Liver (tissue), 9 donors: Measurements from ENCODE around the gene SKIL. TPM values are rescaled to one million over a fixed set of nuclear protein-coding genes. Genes with fewer than 3 reads are reported as not detected.
A peak's percentile ranks its signal among the peaks of the same experiment; 100 is the strongest.

Experiments
- DNase-seq: peaks from one replicate; pipeline ENCODE4 v3.0.0-alpha.2; 2017; ENCODE audit warnings: low spot score
- H3K27ac ChIP-seq, 2 donors: one replicate each; pipeline ENCODE4 v1.7.0; 2013; ENCODE audit warnings: inconsistent platforms in 2 of 2, low read length in 2 of 2, control low read depth in 1 of 2, low read depth in 1 of 2, mild to moderate bottlenecking in 1 of 2
- H3K27me3 ChIP-seq, 4 donors: one replicate each; pipeline versions ENCODE4 v1.6.1 to v1.7.0; 2013; ENCODE audit warnings: low read length in 3 of 4, inconsistent platforms in 1 of 4, mild to moderate bottlenecking in 1 of 4, moderate library complexity in 1 of 4; ENCODE audit not compliant: control insufficient read depth in 4 of 4, insufficient read depth in 4 of 4
- H3K36me3 ChIP-seq, 4 donors: one replicate each; pipeline versions ENCODE4 v1.6.1 to v1.7.0; 2013; ENCODE audit warnings: low read length in 3 of 4, mild to moderate bottlenecking in 3 of 4, low read depth in 1 of 4, moderate library complexity in 1 of 4; ENCODE audit not compliant: control insufficient read depth in 4 of 4, insufficient read depth in 3 of 4
- H3K4me1 ChIP-seq, 4 donors: one replicate each; pipeline versions ENCODE4 v1.6.1 to v1.7.0; 2013; ENCODE audit warnings: low read length in 3 of 4, mild to moderate bottlenecking in 3 of 4, moderate library complexity in 1 of 4; ENCODE audit not compliant: control insufficient read depth in 4 of 4, insufficient read depth in 4 of 4
- H3K4me3 ChIP-seq, 3 donors: one replicate each; pipeline versions ENCODE4 v1.6.1 to v1.7.0; 2013; ENCODE audit warnings: low read length in 3 of 3, control low read depth in 1 of 3, low read depth in 1 of 3, mild to moderate bottlenecking in 1 of 3
- H3K9ac ChIP-seq, 2 donors: one replicate each; pipeline ENCODE4 v1.7.0; 2013; ENCODE audit warnings: low read length in 2 of 2, mild to moderate bottlenecking in 2 of 2, moderate library complexity in 2 of 2, control low read depth in 1 of 2, low read depth in 1 of 2
- H3K9me3 ChIP-seq, 4 donors: one replicate each; pipeline versions ENCODE4 v1.6.1 to v1.7.0; 2013; ENCODE audit warnings: low read length in 3 of 4; ENCODE audit not compliant: control insufficient read depth in 4 of 4
- EGR1 ChIP-seq, 2 donors: IDR thresholded peaks; 2 replicates each; pipeline ENCODE4 v1.6.1; 2016 to 2018; ENCODE audit warnings: antibody characterized with exemption in 2 of 2, low read depth in 2 of 2
- FOXA1 ChIP-seq: IDR thresholded peaks from 2 replicates; pipeline ENCODE4 v1.6.1; 2016; ENCODE audit warnings: antibody characterized with exemption
- FOXA2 ChIP-seq: IDR thresholded peaks from 2 replicates; pipeline ENCODE4 v1.6.1; 2016; ENCODE audit warnings: antibody characterized with exemption
- GABPA ChIP-seq, 2 donors: IDR thresholded peaks in 1 of 2; conservative IDR thresholded peaks in 1 of 2; 2 replicates each; pipeline ENCODE4 v1.6.1; 2016; ENCODE audit warnings: antibody characterized with exemption in 2 of 2, mild to moderate bottlenecking in 1 of 2, moderate library complexity in 1 of 2
- HNF4A ChIP-seq, 2 donors: conservative IDR thresholded peaks; 2 replicates each; pipeline ENCODE4 v1.6.1; 2016; ENCODE audit warnings: antibody characterized with exemption in 2 of 2, mild to moderate bottlenecking in 2 of 2
- HNF4G ChIP-seq: IDR thresholded peaks from 2 replicates; pipeline ENCODE4 v1.6.1; 2016; ENCODE audit warnings: antibody characterized with exemption
- JUND ChIP-seq, 2 donors: IDR thresholded peaks; 2 replicates each; pipeline ENCODE4 v1.6.1; 2016; ENCODE audit warnings: antibody characterized with exemption in 2 of 2
- NR2F2 ChIP-seq: IDR thresholded peaks from 2 replicates; pipeline ENCODE4 v1.6.1; 2016; ENCODE audit warnings: antibody characterized with exemption
- RAD21 ChIP-seq, 2 donors: IDR thresholded peaks; 2 replicates each; pipeline ENCODE4 v1.6.1; 2016; ENCODE audit warnings: antibody characterized with exemption in 2 of 2, mild to moderate bottlenecking in 2 of 2
- RXRA ChIP-seq, 2 donors: IDR thresholded peaks; 2 replicates each; pipeline ENCODE4 v1.6.1; 2017 to 2018; ENCODE audit warnings: antibody characterized with exemption in 2 of 2, mild to moderate bottlenecking in 1 of 2
- SP1 ChIP-seq: IDR thresholded peaks from 2 replicates; pipeline ENCODE4 v1.6.1; 2018; ENCODE audit warnings: antibody characterized with exemption, mild to moderate bottlenecking
- TAF1 ChIP-seq: conservative IDR thresholded peaks from 2 replicates; pipeline ENCODE4 v1.6.1; 2016; ENCODE audit warnings: antibody characterized with exemption, mild to moderate bottlenecking
- YY1 ChIP-seq: IDR thresholded peaks from 2 replicates; pipeline ENCODE4 v1.6.1; 2016; ENCODE audit warnings: antibody characterized with exemption, mild to moderate bottlenecking
- WGBS: extraction: QIAGEN DNeasy Blood & Tissue Kit; methylation state at CpG from one replicate; pipeline ENCODE4 v1.1.7; 2013; 5-methylcytosine and 5-hydroxymethylcytosine counted together
- polyA plus RNA-seq, 2 donors: library from polyadenylated mRNA; stranded (reverse) in 1 of 2; unstranded in 1 of 2; fragments of 200-250 nt in 1 of 2; fragments of >200 nt in 1 of 2; fragmentation: Nextera tagmentation in 1 of 2; extraction: Ambion mirVana in 1 of 2; gene quantifications; one replicate each; pipeline versions ENCODE4 v1.2.1 to v1.2.3, GENCODE V29; 2013 to 2015
- total RNA-seq, 2 donors: library from RNA; depleted of rRNA; stranded (reverse); fragments of >200 nt; gene quantifications; one replicate each; pipeline ENCODE4 v1.2.3, GENCODE V29; 2014
- TF ChIP-seq, protein P1 (sequence below): IDR thresholded peaks from 2 replicates; pipeline ENCODE4 v1.6.1; 2016; ENCODE audit warnings: antibody characterized with exemption, mild to moderate bottlenecking
- TF ChIP-seq, protein P2 (sequence below): IDR thresholded peaks from 2 replicates; pipeline ENCODE4 v1.6.1; 2016; ENCODE audit warnings: antibody characterized with exemption
- TF ChIP-seq, protein P3 (sequence below): IDR thresholded peaks from 2 replicates; pipeline ENCODE4 v1.6.1; 2016; ENCODE audit warnings: antibody characterized with exemption
- TF ChIP-seq, protein P4 (sequence below): fragments of 150-350 bp; IDR thresholded peaks from 2 replicates; pipeline ENCODE4 v1.5.1; 2017; ENCODE audit warnings: improper control_type of control experiment, low read depth, low read length; ENCODE audit not compliant: missing input control
- TF ChIP-seq, protein P5 (sequence below): IDR thresholded peaks from 2 replicates; pipeline ENCODE4 v1.6.1; 2016; ENCODE audit warnings: antibody characterized with exemption
- donor health status: healthy.
- donor health status: healthy.
- donor health status: healthy.
- donor health status: healthy.
- donor health status: healthy.

SKIL gene
- total and polyA plus RNA-seq, 4 donors: 2.5 to 43.2 (median 14.2) TPM

DNA sequence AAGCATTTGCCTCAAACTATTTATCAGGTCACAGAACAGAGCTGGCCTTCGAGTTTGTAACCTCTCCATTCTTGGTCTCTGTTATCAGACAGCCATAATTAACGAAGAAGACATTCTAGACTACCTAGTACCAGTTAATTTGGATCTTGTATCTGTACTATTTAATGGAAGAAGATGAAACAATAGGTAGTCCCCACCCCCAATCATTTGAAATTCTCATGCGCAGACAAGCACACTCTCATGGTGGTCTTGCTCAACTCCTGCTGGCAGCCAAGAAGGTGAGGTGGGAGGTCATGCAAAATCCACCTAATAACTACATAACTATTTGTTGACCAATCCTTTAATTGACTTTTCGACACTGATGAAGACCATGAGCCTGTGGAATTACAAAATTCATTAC is 2.8 kb upstream of the SKIL start:
- no peak for DNase-seq
- Histone ChIP-seq H3K9me3 (no peaks in the 10 kb centered on the region), H3K4me1 (peaks cover 8 to 39% (median 27%) of the 10 kb centered on the region in 4 donors), H3K27ac (no peak overlapping the region), H3K27me3 (no peaks in the 10 kb centered on the region), H3K36me3 (no peaks in the 10 kb centered on the region), H3K9ac (no peak overlapping the region), H3K4me3 (no peak overlapping the region)
- TF ChIP-seq HNF4G: no peak
- no peak for TF ChIP-seq FOXA1
- TF ChIP-seq EGR1 (IDR thresholded peaks at IDR 0.05; ENCODE audit: low read depth in 2 of 2): no peak
- WGBS: 91% methylated on average over 4 of the region's 4 CpGs

DNA sequence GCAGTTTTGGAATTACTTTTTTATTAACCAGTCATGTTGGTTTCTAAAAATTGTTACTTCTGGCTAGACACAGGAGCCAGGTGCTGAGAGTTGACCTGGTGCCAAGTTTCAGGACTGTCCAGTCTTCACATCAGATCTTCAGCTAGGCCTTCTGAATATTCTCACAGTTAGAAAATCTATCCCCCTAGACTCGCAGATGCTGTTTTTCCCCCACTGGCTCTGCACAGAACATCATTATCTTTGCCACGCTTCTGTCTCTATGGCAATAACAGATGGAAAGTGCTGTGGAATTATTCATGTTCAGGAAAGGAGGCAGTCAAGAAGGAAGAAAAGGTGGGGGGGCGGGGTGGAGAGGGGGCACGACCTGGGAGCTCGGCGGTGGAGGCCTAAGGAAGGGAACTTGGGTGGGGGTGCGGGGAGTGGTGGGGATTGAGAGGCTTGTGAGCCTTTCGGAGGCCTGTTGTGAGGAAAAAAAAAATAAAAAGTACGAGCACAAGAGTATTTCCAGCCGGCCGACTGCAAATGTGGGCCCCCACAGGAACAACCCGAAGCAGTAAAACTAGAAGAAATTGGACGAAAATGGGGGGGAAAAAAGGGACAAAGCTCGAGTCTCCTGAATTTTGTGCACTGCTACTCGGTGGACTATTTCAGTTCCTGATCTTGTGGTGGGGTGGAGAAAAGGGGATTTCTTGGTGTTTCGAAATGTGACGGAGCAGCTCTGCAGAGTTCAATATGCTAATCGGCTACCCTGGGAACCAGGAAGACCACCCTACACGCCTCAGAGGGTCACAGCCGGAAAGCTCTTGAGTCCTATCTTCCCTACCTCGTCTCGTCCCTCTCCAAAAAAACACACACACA is 1.5 kb upstream of the SKIL start:
- peaks cover 10 to 33% (median 27%) of the 10 kb centered on the region in 4 donors for H3K4me1 ChIP-seq
- TF ChIP-seq TAF1 (no peak), RAD21 (IDR thresholded peaks at IDR 0.05) (peak in 1 of 2 donors; percentile 12)
- WGBS: 14% methylated on average over 22 of the region's 22 CpGs
- peak overlapping the region; percentile 64 to 68 for H3K9ac ChIP-seq
- peak overlapping the region; percentile 78 to 91 for H3K27ac ChIP-seq
- peak overlapping the region; percentile 54 to 98 (median 61) for H3K4me3 ChIP-seq
- H3K36me3 ChIP-seq: peaks cover 0 to 5% (median under 1%) of the 10 kb centered on the region in 4 donors
- no peaks in the 10 kb centered on the region for H3K9me3 ChIP-seq
- H3K27me3 ChIP-seq: no peaks in the 10 kb centered on the region
- DNase-seq: peak; percentile 41

DNA sequence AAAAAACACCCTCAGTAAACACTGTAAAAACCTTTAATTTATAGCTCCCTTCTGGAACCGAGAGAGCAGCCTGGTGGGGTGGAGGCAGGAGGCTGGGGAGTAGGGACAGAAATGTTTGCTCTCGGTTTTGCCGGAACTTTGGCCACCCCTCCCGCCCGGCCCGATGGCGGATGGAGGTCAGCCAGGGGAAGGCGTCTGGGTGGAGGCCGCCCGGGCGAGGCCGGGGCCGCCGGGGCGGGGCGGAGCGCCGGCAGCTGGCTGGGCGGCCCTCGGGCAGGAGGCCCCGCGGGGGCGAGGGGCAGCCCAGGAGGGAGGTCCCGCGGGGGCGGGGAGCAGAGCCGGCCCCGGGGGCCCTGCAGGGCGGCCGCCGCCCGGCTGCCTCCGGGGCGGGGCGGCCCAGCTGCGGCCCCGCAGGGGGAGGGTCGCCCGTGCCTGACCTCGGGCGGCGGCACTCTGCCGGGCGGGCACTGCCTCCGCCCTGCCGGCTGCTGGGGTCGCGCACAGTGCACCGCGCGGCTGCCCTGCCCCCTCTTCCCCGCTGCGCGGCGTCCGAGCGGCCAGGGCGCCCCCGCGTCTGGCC is 829 bp upstream of the SKIL start:
- peaks cover 0 to 8% (median 4%) of the 10 kb centered on the region in 4 donors for H3K36me3 ChIP-seq
- no peaks in the 10 kb centered on the region for H3K27me3 ChIP-seq
- WGBS: under 1% methylated on average over 60 of the region's 60 CpGs
- peaks cover 11 to 36% (median 30%) of the 10 kb centered on the region in 4 donors for H3K4me1 ChIP-seq
- peak overlapping the region; percentile 64 to 68 for H3K9ac ChIP-seq
- TF ChIP-seq, protein P1, sequence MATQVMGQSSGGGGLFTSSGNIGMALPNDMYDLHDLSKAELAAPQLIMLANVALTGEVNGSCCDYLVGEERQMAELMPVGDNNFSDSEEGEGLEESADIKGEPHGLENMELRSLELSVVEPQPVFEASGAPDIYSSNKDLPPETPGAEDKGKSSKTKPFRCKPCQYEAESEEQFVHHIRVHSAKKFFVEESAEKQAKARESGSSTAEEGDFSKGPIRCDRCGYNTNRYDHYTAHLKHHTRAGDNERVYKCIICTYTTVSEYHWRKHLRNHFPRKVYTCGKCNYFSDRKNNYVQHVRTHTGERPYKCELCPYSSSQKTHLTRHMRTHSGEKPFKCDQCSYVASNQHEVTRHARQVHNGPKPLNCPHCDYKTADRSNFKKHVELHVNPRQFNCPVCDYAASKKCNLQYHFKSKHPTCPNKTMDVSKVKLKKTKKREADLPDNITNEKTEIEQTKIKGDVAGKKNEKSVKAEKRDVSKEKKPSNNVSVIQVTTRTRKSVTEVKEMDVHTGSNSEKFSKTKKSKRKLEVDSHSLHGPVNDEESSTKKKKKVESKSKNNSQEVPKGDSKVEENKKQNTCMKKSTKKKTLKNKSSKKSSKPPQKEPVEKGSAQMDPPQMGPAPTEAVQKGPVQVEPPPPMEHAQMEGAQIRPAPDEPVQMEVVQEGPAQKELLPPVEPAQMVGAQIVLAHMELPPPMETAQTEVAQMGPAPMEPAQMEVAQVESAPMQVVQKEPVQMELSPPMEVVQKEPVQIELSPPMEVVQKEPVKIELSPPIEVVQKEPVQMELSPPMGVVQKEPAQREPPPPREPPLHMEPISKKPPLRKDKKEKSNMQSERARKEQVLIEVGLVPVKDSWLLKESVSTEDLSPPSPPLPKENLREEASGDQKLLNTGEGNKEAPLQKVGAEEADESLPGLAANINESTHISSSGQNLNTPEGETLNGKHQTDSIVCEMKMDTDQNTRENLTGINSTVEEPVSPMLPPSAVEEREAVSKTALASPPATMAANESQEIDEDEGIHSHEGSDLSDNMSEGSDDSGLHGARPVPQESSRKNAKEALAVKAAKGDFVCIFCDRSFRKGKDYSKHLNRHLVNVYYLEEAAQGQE: peak; percentile 29
- TF ChIP-seq GABPA (IDR thresholded peaks at IDR 0.05 in 1 of 2, conservative IDR thresholded peaks at IDR 0.05 in 1 of 2) (no peak), SP1 (peak; percentile 74), EGR1 (IDR thresholded peaks at IDR 0.05; ENCODE audit: low read depth in 2 of 2) (peak in 1 of 2 donors; percentile 65), NR2F2 (peak; percentile 56), JUND (IDR thresholded peaks at IDR 0.05) (peak in 1 of 2 donors; percentile 31), RXRA (IDR thresholded peaks at IDR 0.05) (peak; percentile 73 to 74), HNF4A (conservative IDR thresholded peaks at IDR 0.05) (peak; percentile 53 to 55), FOXA2 (no peak), RAD21 (IDR thresholded peaks at IDR 0.05) (peak; percentile 24 to 43), HNF4G (no peak), YY1 (peak; percentile 66), TAF1 (no peak), FOXA1 (no peak)
- TF ChIP-seq, protein P2, sequence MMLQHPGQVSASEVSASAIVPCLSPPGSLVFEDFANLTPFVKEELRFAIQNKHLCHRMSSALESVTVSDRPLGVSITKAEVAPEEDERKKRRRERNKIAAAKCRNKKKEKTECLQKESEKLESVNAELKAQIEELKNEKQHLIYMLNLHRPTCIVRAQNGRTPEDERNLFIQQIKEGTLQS: no peak
- TF ChIP-seq, protein P3, sequence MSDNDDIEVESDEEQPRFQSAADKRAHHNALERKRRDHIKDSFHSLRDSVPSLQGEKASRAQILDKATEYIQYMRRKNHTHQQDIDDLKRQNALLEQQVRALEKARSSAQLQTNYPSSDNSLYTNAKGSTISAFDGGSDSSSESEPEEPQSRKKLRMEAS: no peak
- TF ChIP-seq, protein P4, sequence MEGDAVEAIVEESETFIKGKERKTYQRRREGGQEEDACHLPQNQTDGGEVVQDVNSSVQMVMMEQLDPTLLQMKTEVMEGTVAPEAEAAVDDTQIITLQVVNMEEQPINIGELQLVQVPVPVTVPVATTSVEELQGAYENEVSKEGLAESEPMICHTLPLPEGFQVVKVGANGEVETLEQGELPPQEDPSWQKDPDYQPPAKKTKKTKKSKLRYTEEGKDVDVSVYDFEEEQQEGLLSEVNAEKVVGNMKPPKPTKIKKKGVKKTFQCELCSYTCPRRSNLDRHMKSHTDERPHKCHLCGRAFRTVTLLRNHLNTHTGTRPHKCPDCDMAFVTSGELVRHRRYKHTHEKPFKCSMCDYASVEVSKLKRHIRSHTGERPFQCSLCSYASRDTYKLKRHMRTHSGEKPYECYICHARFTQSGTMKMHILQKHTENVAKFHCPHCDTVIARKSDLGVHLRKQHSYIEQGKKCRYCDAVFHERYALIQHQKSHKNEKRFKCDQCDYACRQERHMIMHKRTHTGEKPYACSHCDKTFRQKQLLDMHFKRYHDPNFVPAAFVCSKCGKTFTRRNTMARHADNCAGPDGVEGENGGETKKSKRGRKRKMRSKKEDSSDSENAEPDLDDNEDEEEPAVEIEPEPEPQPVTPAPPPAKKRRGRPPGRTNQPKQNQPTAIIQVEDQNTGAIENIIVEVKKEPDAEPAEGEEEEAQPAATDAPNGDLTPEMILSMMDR: peak; percentile 11
- TF ChIP-seq, protein P5, sequence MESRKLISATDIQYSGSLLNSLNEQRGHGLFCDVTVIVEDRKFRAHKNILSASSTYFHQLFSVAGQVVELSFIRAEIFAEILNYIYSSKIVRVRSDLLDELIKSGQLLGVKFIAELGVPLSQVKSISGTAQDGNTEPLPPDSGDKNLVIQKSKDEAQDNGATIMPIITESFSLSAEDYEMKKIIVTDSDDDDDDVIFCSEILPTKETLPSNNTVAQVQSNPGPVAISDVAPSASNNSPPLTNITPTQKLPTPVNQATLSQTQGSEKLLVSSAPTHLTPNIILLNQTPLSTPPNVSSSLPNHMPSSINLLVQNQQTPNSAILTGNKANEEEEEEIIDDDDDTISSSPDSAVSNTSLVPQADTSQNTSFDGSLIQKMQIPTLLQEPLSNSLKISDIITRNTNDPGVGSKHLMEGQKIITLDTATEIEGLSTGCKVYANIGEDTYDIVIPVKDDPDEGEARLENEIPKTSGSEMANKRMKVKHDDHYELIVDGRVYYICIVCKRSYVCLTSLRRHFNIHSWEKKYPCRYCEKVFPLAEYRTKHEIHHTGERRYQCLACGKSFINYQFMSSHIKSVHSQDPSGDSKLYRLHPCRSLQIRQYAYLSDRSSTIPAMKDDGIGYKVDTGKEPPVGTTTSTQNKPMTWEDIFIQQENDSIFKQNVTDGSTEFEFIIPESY: no peak
- H3K27ac ChIP-seq: peak overlapping the region; percentile 78 to 91
- no peaks in the 10 kb centered on the region for H3K9me3 ChIP-seq
- DNase-seq: peak; percentile 85
- H3K4me3 ChIP-seq: peak overlapping the region; percentile 54 to 98 (median 61)
